Neural cell (in vitro differentiated cells): ENCODE measurements around the gene CTSL.

Source experiments
- EP300 ChIP-seq: fragments of 450-650 bp; conservative IDR thresholded peaks from 2 replicates; pipeline ENCODE4 v1.6.1; 2014; ENCODE audit warnings: antibody characterized with exemption, mild to moderate bottlenecking, moderate library complexity; ENCODE audit not compliant: poor library complexity, severe bottlenecking
- EZH2 ChIP-seq: fragments of 200-600, 300-800 bp; shearing (Covaris generic), sonication (generic); IDR thresholded peaks from 2 replicates; pipeline ENCODE4 v1.6.1; 2014; ENCODE audit warnings: antibody characterized with exemption, low read length, borderline replicate concordance, mild to moderate bottlenecking; ENCODE audit not compliant: insufficient read depth, poor library complexity, severe bottlenecking
- MXI1 ChIP-seq: fragments of 450-650 bp; conservative IDR thresholded peaks from 2 replicates; pipeline ENCODE4 v1.6.1; 2014; ENCODE audit warnings: antibody characterized with exemption, mild to moderate bottlenecking; ENCODE audit not compliant: poor library complexity, severe bottlenecking
- POLR2AphosphoS5 ChIP-seq: IDR thresholded peaks from 2 replicates; pipeline ENCODE4 v1.6.1; 2012
- RAD21 ChIP-seq: fragments of 450-650 bp; conservative IDR thresholded peaks from 2 replicates; pipeline ENCODE4 v1.6.1; 2014; ENCODE audit warnings: antibody characterized with exemption, mild to moderate bottlenecking, moderate library complexity
- SMC3 ChIP-seq: fragments of 450-650 bp; conservative IDR thresholded peaks from 2 replicates; pipeline ENCODE4 v1.6.1; 2014; ENCODE audit warnings: antibody characterized with exemption, mild to moderate bottlenecking, moderate library complexity; ENCODE audit not compliant: poor library complexity
- TAF1 ChIP-seq: IDR thresholded peaks from 2 replicates; pipeline ENCODE4 v1.6.1; 2012; ENCODE audit warnings: low read depth
- TF ChIP-seq, protein P1 (sequence below): fragments of 450-650 bp; IDR thresholded peaks from 2 replicates; pipeline ENCODE4 v1.5.1; 2014; ENCODE audit warnings: antibody characterized with exemption, mild to moderate bottlenecking, moderate library complexity; ENCODE audit not compliant: poor library complexity, severe bottlenecking

- TF ChIP-seq, protein P1, sequence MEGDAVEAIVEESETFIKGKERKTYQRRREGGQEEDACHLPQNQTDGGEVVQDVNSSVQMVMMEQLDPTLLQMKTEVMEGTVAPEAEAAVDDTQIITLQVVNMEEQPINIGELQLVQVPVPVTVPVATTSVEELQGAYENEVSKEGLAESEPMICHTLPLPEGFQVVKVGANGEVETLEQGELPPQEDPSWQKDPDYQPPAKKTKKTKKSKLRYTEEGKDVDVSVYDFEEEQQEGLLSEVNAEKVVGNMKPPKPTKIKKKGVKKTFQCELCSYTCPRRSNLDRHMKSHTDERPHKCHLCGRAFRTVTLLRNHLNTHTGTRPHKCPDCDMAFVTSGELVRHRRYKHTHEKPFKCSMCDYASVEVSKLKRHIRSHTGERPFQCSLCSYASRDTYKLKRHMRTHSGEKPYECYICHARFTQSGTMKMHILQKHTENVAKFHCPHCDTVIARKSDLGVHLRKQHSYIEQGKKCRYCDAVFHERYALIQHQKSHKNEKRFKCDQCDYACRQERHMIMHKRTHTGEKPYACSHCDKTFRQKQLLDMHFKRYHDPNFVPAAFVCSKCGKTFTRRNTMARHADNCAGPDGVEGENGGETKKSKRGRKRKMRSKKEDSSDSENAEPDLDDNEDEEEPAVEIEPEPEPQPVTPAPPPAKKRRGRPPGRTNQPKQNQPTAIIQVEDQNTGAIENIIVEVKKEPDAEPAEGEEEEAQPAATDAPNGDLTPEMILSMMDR, result no peak
- TF ChIP-seq POLR2AphosphoS5 (no peak), RAD21 (no peak), SMC3 (no peak), EZH2 (no peak), EP300 (no peak), TAF1 (no peak), MXI1 (no peak)
Measured at GRCh38 chr9:87734106-87734505, 8.2 kb downstream of the CTSL start.
